ENCODE measurements around the gene NHEJ1. TPM values are rescaled to one million over a fixed set of nuclear protein-coding genes. Genes with fewer than 3 reads are reported as not detected.
A peak's percentile ranks its signal among the peaks of the same experiment; 100 is the strongest.

NHEJ1 gene
- total RNA-seq, 2 experiments from 2014 or later: 19.1 to 23.1 TPM

GRCh38 chr2:219131327-219131726 is 29.3 kb downstream of the NHEJ1 start:
- H3K4me1 Mint-ChIP-seq (ENCODE audit: low read depth): peaks cover 3% of the 10 kb centered on the region
- ATAC-seq (no peak), DNase-seq (no peak)
- H3K4me3 Mint-ChIP-seq: no peak overlapping the region
- no peak overlapping the region for H3K27ac Mint-ChIP-seq
- no peaks in the 10 kb centered on the region for H3K36me3 Mint-ChIP-seq (ENCODE audit: low read depth)
- ChIA-PET CTCF (interaction anchor here (0.8 to 4.8 kb wide), 3 partner anchors 9 to 102 kb away, joined by 3 to 23 read pairs (median 5); no protein-coding TSS in a partner anchor), POLR2A (no interaction called here)
- H3K27me3 Mint-ChIP-seq (ENCODE audit: low read depth): no peaks in the 10 kb centered on the region
- H3K9me3 Mint-ChIP-seq (ENCODE audit: insufficient read depth): no peaks in the 10 kb centered on the region

- ATAC-seq (no peak), DNase-seq (no peak)
- POLR2A ChIA-PET: no interaction called here
- H3K4me1 Mint-ChIP-seq (ENCODE audit: low read depth): peaks cover 13% of the 10 kb centered on the region
- H3K4me3 Mint-ChIP-seq: no peak overlapping the region
- CTCF ChIA-PET: interaction anchor here (2.9 kb wide), 1 partner anchor 10 kb away, joined by 13 read pairs; no protein-coding TSS in a partner anchor
- H3K36me3 Mint-ChIP-seq (ENCODE audit: low read depth): peaks cover 2% of the 10 kb centered on the region
- H3K27ac Mint-ChIP-seq: no peak overlapping the region
- no peaks in the 10 kb centered on the region for H3K27me3 Mint-ChIP-seq (ENCODE audit: low read depth)
- no peaks in the 10 kb centered on the region for H3K9me3 Mint-ChIP-seq (ENCODE audit: insufficient read depth)
These were observed 31.0 kb downstream of the NHEJ1 start for GRCh38 chr2:219129589-219129988.

- no peaks in the 10 kb centered on the region for H3K27me3 Mint-ChIP-seq (ENCODE audit: low read depth)
- DNase-seq (no peak), ATAC-seq (no peak)
- no peak overlapping the region for H3K4me3 Mint-ChIP-seq
- peaks cover 2% of the 10 kb centered on the region for H3K36me3 Mint-ChIP-seq (ENCODE audit: low read depth)
- POLR2A ChIA-PET: interaction anchor here (0.6 kb wide), 1 partner anchor 40 kb away, joined by 3 read pairs; no protein-coding TSS in a partner anchor
- CTCF ChIA-PET: interaction anchor here (0.6 to 2.9 kb wide), 3 partner anchors 9 to 647 kb away, joined by 4 to 13 read pairs (median 11); no protein-coding TSS in a partner anchor
- H3K9me3 Mint-ChIP-seq (ENCODE audit: insufficient read depth): no peaks in the 10 kb centered on the region
- no peak overlapping the region for H3K27ac Mint-ChIP-seq
- peaks cover 19% of the 10 kb centered on the region for H3K4me1 Mint-ChIP-seq (ENCODE audit: low read depth)
These were observed 32.2 kb downstream of the NHEJ1 start for GRCh38 chr2:219128396-219128795.

- ATAC-seq (no peak), DNase-seq (no peak)
- POLR2A ChIA-PET: no interaction called here
- Mint-ChIP-seq H3K4me1 (ENCODE audit: low read depth) (peaks cover 19% of the 10 kb centered on the region), H3K9me3 (ENCODE audit: insufficient read depth) (no peaks in the 10 kb centered on the region), H3K27ac (no peak overlapping the region), H3K4me3 (no peak overlapping the region), H3K27me3 (ENCODE audit: low read depth) (no peaks in the 10 kb centered on the region), H3K36me3 (ENCODE audit: low read depth) (peaks cover 2% of the 10 kb centered on the region)
- CTCF ChIA-PET: interaction anchor here (1.1 to 2.9 kb wide), 6 partner anchors 8 to 168 kb away, joined by 3 to 13 read pairs (median 3); no protein-coding TSS in a partner anchor
These were observed 33.5 kb downstream of the NHEJ1 start for GRCh38 chr2:219127037-219127635.

- ChIA-PET POLR2A (no interaction called here), CTCF (interaction anchor here (1.1 to 1.6 kb wide), 4 partner anchors 12 to 97 kb away, joined by 3 to 5 read pairs (median 3); no protein-coding TSS in a partner anchor)
- DNase-seq: no peak
- Mint-ChIP-seq H3K9me3 (ENCODE audit: insufficient read depth) (no peaks in the 10 kb centered on the region), H3K4me3 (no peak overlapping the region), H3K27me3 (ENCODE audit: low read depth) (no peaks in the 10 kb centered on the region), H3K27ac (no peak overlapping the region), H3K36me3 (ENCODE audit: low read depth) (peaks cover 2% of the 10 kb centered on the region), H3K4me1 (ENCODE audit: low read depth) (peaks cover 19% of the 10 kb centered on the region)
- no peak for ATAC-seq
These were observed 34.1 kb downstream of the NHEJ1 start for GRCh38 chr2:219126555-219126954.

- Mint-ChIP-seq H3K4me3 (no peak overlapping the region), H3K27ac (no peak overlapping the region), H3K9me3 (ENCODE audit: insufficient read depth) (no peaks in the 10 kb centered on the region), H3K36me3 (ENCODE audit: low read depth) (peaks cover 2% of the 10 kb centered on the region), H3K4me1 (ENCODE audit: low read depth) (peaks cover 19% of the 10 kb centered on the region), H3K27me3 (ENCODE audit: low read depth) (no peaks in the 10 kb centered on the region)
- ATAC-seq: no peak
- no peak for DNase-seq
- CTCF ChIA-PET: interaction anchor here (0.8 to 7.2 kb wide), 6 partner anchors 13 to 146 kb away, joined by 3 to 76 read pairs (median 4); no protein-coding TSS in a partner anchor
- POLR2A ChIA-PET: no interaction called here
These were observed 34.7 kb downstream of the NHEJ1 start for GRCh38 chr2:219125886-219126270.

- DNase-seq: no peak
- Mint-ChIP-seq H3K27me3 (ENCODE audit: low read depth) (no peaks in the 10 kb centered on the region), H3K4me3 (no peak overlapping the region), H3K4me1 (ENCODE audit: low read depth) (peaks cover 19% of the 10 kb centered on the region), H3K9me3 (ENCODE audit: insufficient read depth) (no peaks in the 10 kb centered on the region), H3K27ac (no peak overlapping the region), H3K36me3 (ENCODE audit: low read depth) (peaks cover 2% of the 10 kb centered on the region)
- ChIA-PET CTCF (interaction anchor here (0.8 to 7.2 kb wide), 6 partner anchors 21 to 145 kb away, joined by 3 to 76 read pairs (median 4); no protein-coding TSS in a partner anchor), POLR2A (no interaction called here)
- no peak for ATAC-seq
These were observed 35.3 kb downstream of the NHEJ1 start for GRCh38 chr2:219125225-219125885.

GRCh38 chr2:219124381-219125110 is 36.1 kb downstream of the NHEJ1 start:
- ATAC-seq (peak; percentile 53), DNase-seq (peak; percentile 29)
- H3K36me3 Mint-ChIP-seq (ENCODE audit: low read depth): peaks cover 2% of the 10 kb centered on the region
- ChIA-PET POLR2A (no interaction called here), CTCF (interaction anchor here (1.1 to 7.2 kb wide), 5 partner anchors 20 to 95 kb away, joined by 3 to 76 read pairs (median 14); partner anchors contain the start of gene IHH)
- no peak overlapping the region for H3K4me3 Mint-ChIP-seq
- peaks cover 19% of the 10 kb centered on the region for H3K4me1 Mint-ChIP-seq (ENCODE audit: low read depth)
- H3K27me3 Mint-ChIP-seq (ENCODE audit: low read depth): no peaks in the 10 kb centered on the region
- H3K27ac Mint-ChIP-seq: peak overlapping the region; percentile 21
- H3K9me3 Mint-ChIP-seq (ENCODE audit: insufficient read depth): no peaks in the 10 kb centered on the region

GRCh38 chr2:219123356-219124135 is 37.1 kb downstream of the NHEJ1 start:
- Mint-ChIP-seq H3K27me3 (ENCODE audit: low read depth) (no peaks in the 10 kb centered on the region), H3K36me3 (ENCODE audit: low read depth) (peaks cover 2% of the 10 kb centered on the region), H3K27ac (no peak overlapping the region), H3K4me3 (no peak overlapping the region), H3K4me1 (ENCODE audit: low read depth) (peaks cover 16% of the 10 kb centered on the region), H3K9me3 (ENCODE audit: insufficient read depth) (no peaks in the 10 kb centered on the region)
- ChIA-PET POLR2A (interaction anchor here (0.5 kb wide), 1 partner anchor 37 kb away, joined by 3 read pairs; no protein-coding TSS in a partner anchor), CTCF (interaction anchor here (1.3 to 7.2 kb wide), 6 partner anchors 10 to 94 kb away, joined by 3 to 76 read pairs (median 11); partner anchors contain the start of gene IHH)
- ATAC-seq: no peak
- DNase-seq: no peak

GRCh38 chr2:219122202-219122980 is 38.2 kb downstream of the NHEJ1 start:
- Mint-ChIP-seq H3K4me1 (ENCODE audit: low read depth) (peaks cover 16% of the 10 kb centered on the region), H3K27me3 (ENCODE audit: low read depth) (no peaks in the 10 kb centered on the region), H3K4me3 (no peak overlapping the region), H3K9me3 (ENCODE audit: insufficient read depth) (no peaks in the 10 kb centered on the region), H3K27ac (no peak overlapping the region), H3K36me3 (ENCODE audit: low read depth) (peaks cover 2% of the 10 kb centered on the region)
- ChIA-PET CTCF (interaction anchor here (0.8 to 7.2 kb wide), 11 partner anchors 9 to 142 kb away, joined by 3 to 76 read pairs (median 8); partner anchors contain the start of gene IHH), POLR2A (no interaction called here)
- no peak for ATAC-seq
- no peak for DNase-seq

Measured in activated CD8-positive, alpha-beta T cell treated with anti-CD3 and anti-CD28 coated beads, Interleukin-2, amount 10 ng/mL, durations not matched to agents 7 days and 5 days (primary cell).